Bladder microvascular endothelial cell (primary cell): Measurements from ENCODE around the gene SMKR1. TPM values are rescaled to one million over a fixed set of nuclear protein-coding genes. Genes with fewer than 3 reads are reported as not detected.

Experiments used
- total RNA-seq: library from RNA; depleted of rRNA; stranded (reverse); fragments of >200 nt; gene quantifications from 2 replicates; pipeline ENCODE4 v1.2.3, GENCODE V29; 2014

SMKR1 gene
- 0.16 and 0.38 TPM in 2 replicates for total RNA-seq

GRCh38 chr7:129501760-129502707 lies at the start of gene SMKR1:
SMKR1 (plus strand) TSS chr7:129502531; CDS start chr7:129502825, 294 bp downstream.

Other genes starting within 250 kb of the SMKR1 start
- 2.8 and 3.2 TPM in 2 replicates for gene STRIP2, start 68.1 kb upstream of the SMKR1 start, total RNA-seq
- 8.4 and 19.4 TPM in 2 replicates for gene NRF1, start 109.2 kb downstream of the SMKR1 start, total RNA-seq